Measurements from ENCODE around the gene CCBE1. TPM values are rescaled to one million over a fixed set of nuclear protein-coding genes. Genes with fewer than 3 reads are reported as not detected.
A peak's percentile ranks its signal among the peaks of the same experiment; 100 is the strongest.

CCBE1 gene
- total and polyA plus RNA-seq, 9 of the 15 experiments (the other 6 are each of a cell fraction or from before 2014, with no cell fraction given), result 0.20 TPM; not detected in 8

DNA sequence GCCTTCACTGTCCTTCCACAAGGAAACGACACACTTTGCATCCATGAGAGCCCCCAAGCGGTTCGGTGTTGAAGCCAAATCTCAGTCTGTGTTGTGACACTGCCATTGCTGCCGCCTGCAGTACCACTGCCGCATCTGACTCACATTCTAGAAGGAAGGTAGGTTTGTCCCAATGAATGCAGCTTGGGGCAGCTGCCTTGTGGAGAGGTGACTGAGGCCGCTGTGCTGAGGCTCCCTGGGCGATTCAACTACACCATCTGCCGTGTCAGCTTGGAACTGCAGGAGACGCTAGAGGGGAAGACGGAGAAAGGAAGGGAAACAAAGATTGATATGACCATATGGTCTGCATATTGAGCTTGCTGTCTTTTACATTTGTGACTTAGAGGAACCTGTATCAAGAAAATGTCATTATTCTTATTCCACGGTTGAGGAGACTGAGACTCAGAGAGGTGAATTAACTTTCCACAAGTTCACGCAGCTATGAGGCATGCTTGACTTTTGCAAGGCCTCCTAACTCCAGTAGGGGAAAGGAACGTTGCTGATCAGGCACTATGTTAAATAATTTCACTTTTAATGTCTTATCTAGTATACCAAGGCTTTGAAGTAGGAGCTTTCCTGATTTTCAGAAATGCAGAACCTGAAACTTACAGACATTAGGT lies 294.7 kb downstream of the CCBE1 start (continued):
- TF ChIP-seq CTBP1 (IDR thresholded peaks at IDR 0.05; ENCODE audit: borderline replicate concordance) (peak; percentile 66; the same call in 1 of the 2 replicates), ZNF239 (CRISPR knock-in tag; IDR thresholded peaks at IDR 0.05) (no peak), SRSF1 (IDR thresholded peaks at IDR 0.05; ENCODE audit: low read depth, low read length) (no peak), UBTF (IDR thresholded peaks at IDR 0.05; ENCODE audit: borderline replicate concordance in 1 of 2, low read depth in 2 of 2, low read length in 2 of 2) (0 out of 4 replicates have a peak, but pooled peaks of 1 of the 2 experiments have one; percentile 45), CC2D1A (IDR thresholded peaks at IDR 0.05) (peak; percentile 32; the same call in 1 of the 2 replicates), STAG1 (CRISPR knock-in tag; IDR thresholded peaks at IDR 0.05; ENCODE audit: borderline replicate concordance) (peak; percentile 48; the same call in 1 of the 2 replicates), ZFP36 (IDR thresholded peaks at IDR 0.05; ENCODE audit: low read depth, low read length, partially characterized antibody) (peak; percentile 22), ZSCAN29 (IDR thresholded peaks at IDR 0.05) (no peak), FOXA1 (IDR thresholded peaks at IDR 0.05; ENCODE audit: borderline replicate concordance) (no peak), ARID1B (IDR thresholded peaks at IDR 0.05) (no peak), HIVEP1 (CRISPR knock-in tag; IDR thresholded peaks at IDR 0.05) (no peak), REST (IDR thresholded peaks at IDR 0.05; ENCODE audit: borderline replicate concordance) (peak; percentile 91), REST (CRISPR knock-in tag; IDR thresholded peaks at IDR 0.05; ENCODE audit: low read depth) (no peak), NCOA1 (IDR thresholded peaks at IDR 0.05; ENCODE audit: low read depth) (no peak), ATF7 (IDR thresholded peaks at IDR 0.05) (0 out of 2 replicates have a peak, but pooled peaks have one; percentile 11), LARP7 (IDR thresholded peaks at IDR 0.05) (no peak), SMC3 (conservative IDR thresholded peaks at IDR 0.05; ENCODE audit: insufficient read depth, low read depth, low read length) (peak; percentile 86)
